DMS79 treated with DMSO at 0.1 percent for 48 hours (cell line): ENCODE results near the gene CELSR1.

Source experiments
- DNase-seq: peaks from one replicate; lab custom pipeline; 2025; lab: John Stamatoyannopoulos, UW

CELSR1 gene

DNA sequence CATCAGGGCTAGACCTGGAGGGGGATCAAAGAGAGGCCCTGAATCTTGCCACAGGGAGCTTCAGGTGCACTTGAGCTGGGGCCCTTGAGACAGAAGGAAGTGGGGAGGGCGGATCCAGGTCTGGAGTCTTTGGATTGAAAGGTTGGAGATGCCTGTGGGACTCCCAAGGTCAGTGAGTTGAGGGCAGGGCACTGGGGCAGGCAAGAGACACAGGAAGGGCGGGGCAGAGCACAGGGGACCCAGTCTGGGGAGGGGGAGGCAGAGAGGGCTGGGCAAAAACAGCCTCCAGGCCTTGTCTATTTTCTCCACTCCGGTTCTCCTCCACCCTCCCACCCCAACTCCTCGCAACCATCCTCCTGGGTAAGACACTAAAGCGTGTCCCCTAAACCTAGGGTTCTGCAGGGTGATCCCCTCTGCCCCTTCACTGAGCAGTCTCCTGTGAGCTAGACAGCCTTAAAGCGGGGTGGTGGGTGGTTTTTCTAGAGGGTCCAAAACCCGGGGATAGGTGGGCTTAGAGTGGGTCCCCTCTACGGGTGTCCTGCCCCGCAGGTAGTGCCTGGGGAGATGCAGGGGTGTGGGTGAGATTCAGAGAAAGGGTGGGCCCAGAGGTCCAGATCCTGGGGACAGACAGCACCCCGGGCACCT is 38.6 kb upstream of the CELSR1 start:
- peak; percentile 22 for DNase-seq

DNA sequence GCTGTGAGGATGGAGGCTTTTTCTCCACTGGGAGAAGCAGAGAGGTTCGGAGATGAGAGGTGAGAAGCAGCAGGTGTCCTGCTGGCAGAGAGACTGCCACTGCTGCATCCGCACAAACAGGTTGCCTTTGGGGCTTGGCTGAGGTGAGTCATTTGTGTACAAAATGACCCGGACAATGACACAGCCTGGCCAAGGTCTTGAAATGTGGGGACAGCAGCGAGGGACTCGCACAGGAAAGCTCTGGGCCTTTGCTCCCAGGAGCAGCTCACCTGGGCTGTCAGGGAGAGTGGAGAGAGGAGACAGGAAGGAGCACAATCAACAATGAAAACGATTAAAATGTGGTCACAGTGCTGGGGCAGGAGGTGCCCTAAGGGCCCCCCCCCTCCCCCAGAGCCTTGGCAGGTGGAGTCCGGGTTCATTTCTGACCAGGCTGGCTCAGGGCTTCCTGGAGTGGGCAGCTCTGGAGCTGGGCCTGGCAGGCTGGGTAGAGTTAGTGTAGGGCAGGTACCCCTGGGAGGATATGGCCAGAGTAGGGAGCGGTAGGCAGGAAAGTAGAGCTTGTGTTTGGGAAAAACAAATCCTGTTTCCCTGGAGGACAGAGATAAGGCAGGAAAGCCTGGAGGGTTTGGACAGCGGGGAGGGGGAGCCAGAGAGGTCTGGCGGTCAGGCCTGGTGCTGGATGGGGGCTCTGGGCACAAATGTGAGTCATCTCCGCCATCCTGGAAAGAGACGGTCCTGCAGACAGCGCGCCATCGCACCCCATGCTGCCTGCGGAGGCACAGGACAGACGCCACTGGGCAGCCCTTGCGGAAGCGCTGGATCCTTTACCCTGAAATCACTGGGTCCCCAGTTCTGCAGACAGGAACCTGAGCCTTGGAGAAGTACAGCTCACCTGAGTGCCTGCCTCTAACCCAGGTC is 37.8 kb upstream of the CELSR1 start:
- no peak for DNase-seq

DNA sequence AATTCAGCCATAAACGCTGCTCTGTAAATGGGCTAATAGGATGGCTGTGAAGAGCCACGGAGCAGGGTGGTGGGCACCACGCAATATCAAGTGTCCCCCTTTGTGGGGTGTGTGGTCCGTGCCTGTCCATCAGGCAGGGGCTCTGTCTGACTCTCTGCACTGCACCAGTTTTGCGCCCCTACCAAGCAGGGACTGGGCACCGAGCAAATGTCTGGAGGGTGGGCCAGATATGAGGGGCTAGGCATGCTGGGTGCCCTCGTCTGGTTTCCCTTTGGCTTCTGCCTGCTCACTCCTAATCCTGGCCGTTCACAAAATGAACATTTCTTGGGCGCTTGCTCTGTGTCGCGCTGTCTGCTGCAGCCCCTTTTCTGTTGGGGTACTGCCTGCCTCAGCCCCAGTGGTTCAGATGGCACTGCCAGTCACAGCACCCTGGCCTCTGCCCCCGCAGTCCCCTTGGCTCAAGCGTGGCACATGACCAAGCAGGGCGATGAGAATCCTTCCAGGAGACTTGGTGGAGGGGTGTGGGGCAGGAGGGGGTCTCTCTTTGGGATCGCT is 37.1 kb upstream of the CELSR1 start:
- DNase-seq, result no peak

DNA sequence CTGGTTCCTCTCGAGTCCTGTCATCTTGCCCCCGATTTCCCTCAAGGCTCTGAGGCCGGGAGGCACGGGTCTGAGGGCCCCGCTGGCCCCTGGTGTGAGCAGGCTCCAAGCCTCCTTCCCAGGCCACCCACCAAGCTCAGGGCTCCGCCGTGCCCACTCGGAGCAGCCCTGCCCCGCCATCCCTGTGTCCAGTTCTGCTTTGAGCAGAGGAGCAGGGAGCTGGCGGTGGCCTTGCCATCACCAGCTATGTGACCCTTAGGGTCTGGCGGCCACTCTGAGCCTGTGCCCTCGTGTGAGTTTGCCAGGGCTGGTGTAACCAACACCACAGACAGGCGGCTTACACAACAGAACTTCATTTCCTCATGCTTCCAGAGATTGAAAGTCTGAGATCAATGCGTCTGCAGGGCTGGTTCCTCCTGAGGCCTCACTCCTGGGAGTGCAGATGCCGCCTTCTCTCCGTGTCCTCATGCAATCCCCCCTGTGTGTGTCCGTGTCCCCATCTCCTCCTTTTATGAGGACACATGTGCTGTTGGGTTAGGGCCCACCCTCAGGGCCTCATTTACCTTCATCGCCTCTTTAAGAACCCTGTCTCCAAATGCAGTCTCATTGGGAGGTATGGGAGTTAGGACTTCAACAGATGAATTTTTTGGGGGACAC is 36.5 kb upstream of the CELSR1 start:
- no peak for DNase-seq

DNA sequence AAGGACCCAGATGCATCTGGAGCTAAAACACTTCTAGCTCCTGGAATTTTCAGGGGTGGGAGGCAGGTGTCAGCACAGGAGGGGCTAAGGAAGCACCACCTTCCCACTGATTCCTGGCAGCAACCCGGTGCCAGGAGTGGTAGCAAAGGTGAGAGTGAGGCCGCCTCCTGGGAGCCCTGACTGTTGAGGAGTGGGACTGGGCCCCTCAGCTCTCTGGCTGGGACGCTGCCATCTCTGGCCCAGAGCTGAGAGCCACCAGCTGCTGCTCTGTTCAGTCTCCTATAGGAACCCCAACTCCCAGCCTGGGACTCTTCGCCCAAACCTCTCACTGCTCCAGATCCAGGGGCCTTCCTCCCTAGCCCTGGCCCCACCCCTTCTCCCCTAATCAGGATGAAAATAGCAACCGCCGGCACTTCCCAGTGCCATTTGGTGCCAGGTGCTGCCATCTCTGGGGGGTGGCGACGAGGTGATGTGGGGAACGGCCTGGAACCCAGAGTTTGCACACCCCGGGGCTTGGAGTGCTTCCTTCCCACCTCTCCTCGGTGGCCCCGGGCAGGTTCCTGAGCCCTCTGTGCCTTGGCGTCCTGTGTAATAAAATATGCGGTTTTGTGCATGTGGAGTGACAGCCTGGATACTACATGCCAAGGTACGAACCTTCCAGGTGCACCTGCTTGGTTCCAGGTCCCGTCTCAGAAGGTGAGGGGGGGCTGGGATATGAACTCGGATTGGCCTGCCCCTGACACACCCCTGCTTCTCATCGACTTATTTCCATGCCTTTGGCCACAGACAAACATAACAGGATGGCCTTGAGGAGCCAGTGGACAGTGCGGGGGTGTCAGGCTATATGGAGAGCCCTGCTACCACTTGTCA is 35.7 kb upstream of the CELSR1 start:
- DNase-seq, result no peak

DNA sequence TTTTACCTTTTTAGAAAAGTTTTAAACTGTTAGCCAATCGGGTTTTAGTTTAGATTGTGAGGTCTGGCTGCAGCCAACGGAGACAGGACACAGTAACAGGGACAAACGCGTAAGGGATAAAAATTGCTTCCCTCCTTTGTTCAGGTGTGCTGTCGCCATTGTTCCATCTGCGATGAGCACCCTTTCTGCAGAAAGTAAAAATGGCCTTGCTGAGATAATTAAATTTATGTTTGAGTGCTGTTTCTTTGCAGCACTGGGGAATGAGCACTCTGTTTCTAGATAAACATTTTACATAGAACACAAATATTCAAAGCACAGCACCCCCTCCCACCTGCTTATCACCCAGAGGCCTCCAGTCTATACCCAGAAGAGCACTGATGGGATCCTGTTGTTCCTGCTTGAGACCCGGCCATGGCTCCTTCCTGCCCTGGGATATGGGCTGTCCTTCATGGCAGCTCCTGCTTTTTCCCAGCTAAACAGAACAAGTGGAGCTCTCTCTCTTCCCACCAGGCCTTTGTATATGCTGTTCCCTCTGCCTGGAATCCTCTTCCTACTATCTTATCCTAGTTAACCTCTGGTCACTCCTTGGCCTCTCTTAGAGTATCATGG is 34.3 kb upstream of the CELSR1 start:
- no peak for DNase-seq

DNA sequence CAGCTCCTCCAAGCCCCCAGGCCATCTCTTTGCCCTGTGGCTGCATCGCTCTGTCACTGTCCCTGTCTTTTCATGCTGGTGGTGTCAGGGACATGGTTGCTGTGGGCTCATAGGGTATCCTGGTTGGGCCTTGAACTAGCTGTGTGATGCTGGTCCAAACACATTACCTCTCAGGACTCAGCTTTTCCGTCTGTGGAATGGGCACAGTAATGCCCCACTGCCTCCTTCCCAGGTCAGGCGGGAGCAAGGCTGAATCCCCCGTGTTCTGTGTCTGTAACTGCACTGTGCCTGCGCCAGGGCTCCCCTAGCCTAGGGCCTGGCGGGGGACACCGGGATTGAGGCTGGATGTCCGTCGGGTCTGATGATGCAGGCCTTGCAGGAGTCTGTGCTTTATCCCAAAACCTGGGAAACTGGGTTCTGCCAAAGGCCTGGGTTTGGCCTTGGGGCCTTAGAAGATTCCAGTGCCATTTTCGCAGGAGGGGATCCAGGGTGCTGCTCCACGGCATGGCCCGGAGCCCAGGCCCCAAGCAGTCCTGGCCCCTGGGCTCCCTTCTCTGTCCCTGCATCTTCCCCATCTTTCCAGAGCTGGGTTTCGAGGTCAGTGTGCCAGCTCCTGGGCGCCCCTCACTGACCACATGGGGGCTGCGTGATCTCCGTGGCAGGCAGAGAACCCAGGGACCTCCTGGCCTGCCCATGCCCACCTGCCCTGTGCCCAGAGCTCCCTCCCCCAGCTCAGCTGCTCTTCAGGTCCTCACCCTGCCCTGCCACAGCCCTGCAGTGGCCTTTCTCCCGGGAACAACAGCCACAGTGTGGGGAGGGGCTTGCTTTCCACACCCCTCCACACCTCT is 32.7 kb upstream of the CELSR1 start:
- DNase-seq, result no peak

DNA sequence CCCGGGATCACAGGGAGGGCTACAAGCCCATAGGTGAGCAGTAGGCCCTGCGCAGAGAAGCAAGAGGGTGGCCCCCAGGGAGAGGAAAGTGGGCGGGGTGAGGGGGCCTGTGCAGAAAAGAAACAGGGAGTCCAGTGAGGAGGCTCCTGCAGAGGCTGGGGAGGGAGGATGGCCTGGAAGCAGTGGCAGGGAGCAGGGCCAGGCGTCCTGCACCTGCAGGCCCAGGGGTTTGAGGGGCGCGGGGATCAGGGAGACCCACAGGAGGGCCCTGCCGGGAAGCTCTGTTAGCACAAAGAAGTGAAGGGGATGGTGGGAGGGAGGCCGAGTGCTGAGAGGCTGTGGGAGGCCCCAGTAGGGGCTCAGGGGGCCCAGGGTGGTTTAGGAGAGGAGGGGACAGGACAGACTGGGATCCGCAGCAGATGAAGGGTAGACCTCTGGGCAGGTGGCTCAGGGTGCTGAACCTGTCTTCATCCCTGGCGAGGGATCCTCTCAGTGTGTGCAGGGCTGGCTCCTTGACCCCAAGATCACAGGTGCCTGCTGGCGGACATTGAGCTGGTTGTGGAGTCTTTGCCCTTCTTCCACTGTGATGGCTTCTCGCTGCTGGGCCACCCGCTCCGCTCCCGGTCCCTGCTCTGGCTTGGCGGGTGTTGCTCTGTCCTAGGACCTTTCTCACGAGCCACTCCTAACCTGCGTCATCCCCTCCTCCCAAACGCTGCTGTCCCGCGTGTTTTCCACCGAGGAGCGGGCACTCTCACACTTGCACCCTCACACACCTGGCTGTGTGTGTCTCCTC is 31.8 kb upstream of the CELSR1 start:
- no peak for DNase-seq

DNA sequence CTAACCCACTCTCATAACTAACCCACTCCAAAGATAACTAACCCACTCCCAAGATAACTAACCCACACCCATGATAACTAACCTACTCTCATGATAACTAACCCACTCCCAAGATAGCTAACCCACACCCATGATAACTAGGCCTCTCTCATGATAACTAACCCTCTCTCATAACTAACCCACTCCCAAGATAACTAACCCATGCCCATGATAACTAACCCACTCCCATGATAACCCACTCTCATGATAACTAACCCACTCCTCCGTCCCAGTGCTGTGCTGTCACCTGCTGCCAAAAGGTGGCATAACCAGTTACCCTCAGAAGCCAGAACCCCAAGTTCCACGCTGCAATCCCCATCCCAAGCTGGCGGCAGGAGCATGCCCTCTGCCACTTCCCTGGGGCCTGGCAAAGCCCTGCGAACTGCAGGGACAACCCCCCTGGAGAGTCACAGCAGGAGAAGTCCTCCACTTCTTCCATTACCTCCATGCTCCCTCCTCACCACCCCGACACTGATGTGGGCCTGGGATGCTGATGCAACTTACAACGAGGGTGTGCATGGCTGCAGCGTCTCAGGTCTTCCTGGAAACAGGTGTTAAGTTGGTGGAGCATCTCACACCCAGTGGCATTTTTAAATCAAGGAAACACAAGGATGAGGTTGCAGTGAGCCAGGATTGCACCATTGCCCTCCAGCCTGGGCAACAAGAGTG is 30.8 kb upstream of the CELSR1 start:
- DNase-seq, result no peak

DNA sequence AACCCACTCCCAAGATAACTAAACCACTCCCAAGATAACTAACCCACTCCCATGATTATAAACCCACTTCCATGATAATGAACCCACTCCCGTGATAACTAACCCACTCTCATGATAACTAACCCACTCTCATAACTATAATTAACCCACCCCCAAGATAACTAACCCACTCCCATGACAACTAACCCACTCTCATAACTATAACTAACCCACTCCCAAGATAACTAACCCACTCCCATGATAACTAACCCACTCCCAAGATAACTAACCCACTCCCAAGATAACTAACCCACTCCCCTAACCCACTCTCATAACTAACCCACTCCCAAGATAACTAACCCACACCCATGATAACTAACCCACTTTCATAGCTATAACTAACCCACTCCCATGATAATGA is 30.1 kb upstream of the CELSR1 start:
- DNase-seq, result no peak

DNA sequence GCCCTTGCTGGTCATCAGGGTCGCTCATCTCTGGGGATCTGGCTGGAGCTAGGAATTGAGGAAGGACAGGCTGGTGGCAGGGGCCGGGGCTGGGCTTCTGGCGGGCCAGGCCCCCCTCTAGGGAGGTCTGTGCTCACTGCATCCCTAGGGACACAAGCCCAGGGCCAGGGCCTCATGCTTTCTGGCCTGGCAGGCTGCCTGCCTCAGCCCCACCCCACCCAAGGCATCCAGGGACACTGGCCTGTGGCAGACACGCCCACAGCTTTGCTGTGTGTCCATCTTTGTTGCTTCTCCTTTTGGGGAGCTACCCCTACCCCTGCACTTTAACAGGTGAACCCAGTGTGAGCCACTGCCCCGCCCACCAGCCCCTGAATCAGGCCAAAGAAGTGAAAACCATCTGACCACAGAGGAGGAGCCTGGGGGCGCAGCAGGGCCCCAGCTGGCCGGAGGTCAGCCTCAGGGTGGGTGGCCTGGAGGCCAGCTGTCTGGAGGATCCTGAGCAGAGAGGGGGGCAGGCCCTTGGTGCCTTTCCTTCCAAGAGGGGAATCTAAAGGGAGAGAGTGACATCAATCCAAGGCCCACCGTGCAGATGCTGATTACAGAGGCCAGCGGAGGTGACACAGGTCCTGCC is 26.8 kb upstream of the CELSR1 start:
- no peak for DNase-seq

DNA sequence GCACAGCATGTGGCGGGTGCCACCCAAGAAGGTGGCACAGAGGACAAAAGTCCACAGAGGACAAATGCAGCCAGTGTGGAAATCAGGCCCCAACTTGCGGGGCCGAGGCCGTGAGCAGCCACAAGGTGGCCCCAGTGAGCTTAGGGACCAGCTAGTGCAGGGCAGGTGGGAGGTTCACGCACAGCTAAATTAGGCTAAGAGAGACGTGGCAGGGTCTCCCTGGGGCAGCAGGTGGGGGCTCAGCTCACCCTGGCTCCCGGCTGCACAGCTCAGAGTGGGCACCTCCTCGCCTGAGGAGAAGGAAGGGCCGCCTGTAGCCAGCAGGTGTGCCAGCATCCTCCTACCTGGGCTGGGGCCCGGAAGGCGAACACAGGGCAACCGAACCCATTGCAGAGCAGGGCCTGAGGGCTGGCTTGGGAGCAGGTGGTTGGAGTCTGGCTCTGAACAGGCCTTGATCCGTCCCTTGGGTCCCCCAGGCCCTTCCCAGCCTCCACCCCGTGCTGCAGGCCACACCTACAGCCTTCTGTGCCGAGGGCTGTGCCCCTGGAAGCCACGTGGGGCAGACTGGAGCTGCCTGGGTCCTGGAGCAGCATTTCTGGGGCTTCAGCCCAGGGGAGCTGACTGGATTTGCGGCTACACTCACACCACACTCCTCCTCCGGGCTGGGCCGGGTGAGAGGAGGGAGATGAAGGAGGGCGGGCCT is 26.1 kb upstream of the CELSR1 start:
- peak; percentile 66 for DNase-seq

DNA sequence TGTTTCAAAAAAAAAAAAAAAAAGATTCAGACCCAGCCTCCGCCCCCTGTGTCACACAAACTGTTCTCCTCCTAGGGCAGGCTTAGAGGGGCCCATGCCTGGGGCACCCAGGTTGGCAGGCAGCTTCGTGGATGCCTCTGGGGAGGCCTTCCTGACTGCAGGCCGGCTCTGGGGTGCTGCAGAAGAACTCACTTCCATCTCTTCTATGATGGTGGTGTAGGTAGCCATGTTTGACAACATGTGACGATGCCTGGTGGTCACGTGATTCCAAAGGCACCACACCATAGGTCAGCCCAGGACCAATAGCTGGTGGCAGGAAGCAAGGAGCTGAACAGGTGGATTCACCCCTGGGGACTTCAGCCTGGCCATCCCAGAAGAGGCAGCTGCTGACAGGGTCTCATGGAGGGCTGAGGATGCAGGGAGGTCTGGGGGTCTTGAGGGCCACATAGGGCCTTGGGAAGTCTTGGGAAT is 24.1 kb upstream of the CELSR1 start:
- DNase-seq, result peak; percentile 5

DNA sequence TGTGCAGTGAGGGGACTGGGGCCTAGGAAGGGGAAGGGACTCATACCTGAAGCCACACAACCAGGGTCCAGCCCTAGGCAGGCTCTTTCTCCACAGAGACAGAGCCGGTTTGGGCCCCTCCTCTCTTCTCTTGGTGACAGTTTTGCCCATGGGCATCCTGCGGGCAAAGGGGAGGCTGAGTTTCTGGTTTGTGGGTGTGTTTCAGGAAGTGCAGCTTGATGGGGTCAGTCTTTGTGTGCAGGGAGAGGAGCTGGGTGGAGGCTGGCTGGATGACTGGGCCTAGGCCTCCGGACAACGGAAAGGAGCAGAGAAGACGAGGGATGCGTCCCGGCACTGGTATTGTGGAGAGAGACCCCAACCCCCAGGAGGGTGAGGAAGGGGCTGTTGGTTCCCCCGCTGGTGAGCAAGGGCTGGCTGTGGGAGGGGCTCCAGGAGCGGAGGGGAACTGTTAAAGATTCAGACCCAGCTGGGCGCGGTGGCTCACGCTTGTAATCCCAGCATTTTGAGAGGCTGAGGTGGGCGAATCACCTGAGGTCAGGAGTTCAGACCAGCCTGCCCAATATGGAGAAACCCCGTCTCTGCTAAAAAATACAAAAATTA is 23.4 kb upstream of the CELSR1 start:
- DNase-seq, result no peak

DNA sequence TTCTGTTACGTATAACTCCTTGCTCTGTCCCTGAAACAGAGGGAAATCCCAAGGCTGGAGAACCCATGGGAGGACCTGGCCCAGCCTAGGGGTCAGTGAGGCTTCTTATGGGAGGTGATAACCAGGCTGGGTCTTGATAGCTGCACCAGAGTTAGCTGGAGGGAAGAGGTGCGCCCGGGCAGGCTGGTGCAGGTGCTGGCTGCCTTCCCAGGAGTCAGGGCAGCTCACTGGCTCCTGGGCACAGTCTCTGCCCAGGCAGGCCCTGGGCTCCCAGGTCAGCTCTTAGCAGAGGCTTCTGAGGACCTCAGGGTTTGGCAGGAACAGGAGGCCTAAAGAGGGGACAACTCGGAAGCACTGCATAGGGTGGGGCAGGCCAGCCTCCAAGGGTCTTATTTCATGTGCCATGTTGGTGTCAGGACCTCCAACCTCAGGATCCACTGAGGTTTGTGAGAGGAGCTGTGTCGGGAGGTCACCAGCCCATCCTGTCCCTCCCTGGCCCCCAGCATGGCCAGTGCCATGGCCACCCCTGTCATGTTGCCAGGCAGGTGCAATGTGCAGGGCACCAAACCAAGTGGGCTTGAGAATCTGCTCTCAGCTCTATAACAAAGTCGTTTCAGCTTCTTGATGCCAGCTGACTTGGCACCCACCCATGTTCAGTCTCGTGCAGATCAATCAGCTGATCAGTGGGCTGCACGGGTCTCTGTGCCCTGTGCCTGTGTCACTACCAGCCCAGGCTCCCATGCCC is 20.5 kb upstream of the CELSR1 start:
- DNase-seq, result peak; percentile 20

DNA sequence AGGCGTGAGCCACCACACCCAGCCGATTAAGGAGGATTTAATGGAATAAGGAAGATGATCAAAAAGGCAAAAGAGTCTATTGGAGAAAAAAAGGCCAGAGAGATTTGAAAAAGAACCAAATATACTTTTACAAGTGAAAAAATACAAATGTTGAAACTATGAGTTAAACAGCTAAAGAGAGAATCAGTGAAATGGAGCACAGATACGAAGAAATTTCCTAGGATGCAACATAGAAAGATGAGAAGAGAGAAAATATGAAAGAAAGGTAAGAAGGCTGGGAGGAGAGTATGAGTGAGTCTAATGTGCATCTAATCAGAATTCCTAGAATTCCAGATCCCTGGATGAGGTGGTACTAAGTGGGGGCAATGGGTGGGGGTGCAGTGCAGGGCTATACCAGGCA is 19.4 kb upstream of the CELSR1 start:
- no peak for DNase-seq
